Hepatocyte (in vitro differentiated cells): Measurements from ENCODE around the gene FAM20C.

Experiments
- CTCF ChIP-seq: fragments of 200-600 bp; sonication (generic); IDR thresholded peaks from 2 replicates; pipeline ENCODE4 v1.5.1; 2016; ENCODE audit warnings: antibody characterized with exemption, mild to moderate bottlenecking; ENCODE audit not compliant: poor library complexity
- EZH2 ChIP-seq: fragments of 200-600 bp; sonication (generic); IDR thresholded peaks from 2 replicates; pipeline ENCODE4 v1.6.1; 2016; ENCODE audit warnings: antibody characterized with exemption, mild to moderate bottlenecking, borderline replicate concordance
- EZH2phosphoT487 ChIP-seq: fragments of 200-600 bp; sonication (generic); IDR thresholded peaks from one replicate; pipeline ENCODE4 v1.6.1; 2018; ENCODE audit warnings: antibody characterized with exemption, mild to moderate bottlenecking, low read depth, moderate library complexity; ENCODE audit not compliant: unreplicated experiment, severe bottlenecking

- no peak for TF ChIP-seq CTCF
- no peak for TF ChIP-seq EZH2phosphoT487
- no peak for TF ChIP-seq EZH2
Measured at GRCh38 chr7:304574-305409, 112.4 kb downstream of the FAM20C start.
